ENCODE measurements around the gene SLC2A6.

Gene SLC2A6

DNA sequence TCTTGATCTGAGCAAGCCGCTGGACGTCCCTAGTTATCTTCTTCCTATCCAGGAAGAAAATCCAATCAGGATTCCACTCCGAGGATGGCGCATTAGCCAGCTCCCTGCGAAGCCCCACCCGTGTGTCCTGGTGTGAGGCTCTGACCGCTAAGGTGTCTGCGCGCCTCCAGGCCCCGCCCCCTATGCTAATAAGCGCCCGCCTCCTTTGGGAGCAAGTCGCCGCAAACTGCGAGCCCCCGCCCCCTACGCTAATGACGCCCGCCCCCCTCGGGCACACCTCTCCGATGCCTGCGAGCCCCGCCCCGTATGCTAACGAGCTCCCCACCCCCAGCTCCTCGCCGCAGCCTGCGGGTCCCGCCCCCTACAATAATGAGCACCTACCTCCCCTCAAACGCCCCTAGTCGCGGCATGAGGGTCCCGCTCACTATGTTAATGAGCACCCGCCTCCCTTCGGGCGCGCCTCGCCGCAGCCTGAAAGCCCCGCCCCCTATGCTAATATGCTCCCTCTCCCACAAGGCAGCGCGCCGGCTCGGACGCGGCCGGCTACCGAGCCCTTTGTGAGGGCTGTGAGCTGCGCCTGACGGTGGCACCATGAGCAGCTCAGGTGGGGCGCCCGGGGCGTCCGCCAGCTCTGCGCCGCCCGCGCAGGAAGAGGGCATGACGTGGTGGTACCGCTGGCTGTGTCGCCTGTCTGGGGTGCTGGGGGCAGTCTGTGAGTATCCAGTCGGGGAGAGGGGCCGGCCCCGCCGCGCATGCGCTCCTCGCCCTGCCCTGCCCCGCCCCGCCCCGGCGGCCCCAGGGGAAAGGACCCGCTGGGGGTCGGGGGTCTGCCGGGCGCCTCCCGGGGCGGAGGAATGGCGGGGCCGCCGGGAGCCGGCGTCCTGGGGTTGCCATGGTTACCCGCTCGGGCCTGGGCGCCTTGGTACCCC lies 19.2 kb downstream of the SLC2A6 start, which contains the start of gene CACFD1:
CACFD1 (plus strand) TSS at position 503 of the 929 bp plus-strand sequence; CDS start at position 592, 89 bp downstream.
- peak; percentile 79 for FAIRE-seq

DNA sequence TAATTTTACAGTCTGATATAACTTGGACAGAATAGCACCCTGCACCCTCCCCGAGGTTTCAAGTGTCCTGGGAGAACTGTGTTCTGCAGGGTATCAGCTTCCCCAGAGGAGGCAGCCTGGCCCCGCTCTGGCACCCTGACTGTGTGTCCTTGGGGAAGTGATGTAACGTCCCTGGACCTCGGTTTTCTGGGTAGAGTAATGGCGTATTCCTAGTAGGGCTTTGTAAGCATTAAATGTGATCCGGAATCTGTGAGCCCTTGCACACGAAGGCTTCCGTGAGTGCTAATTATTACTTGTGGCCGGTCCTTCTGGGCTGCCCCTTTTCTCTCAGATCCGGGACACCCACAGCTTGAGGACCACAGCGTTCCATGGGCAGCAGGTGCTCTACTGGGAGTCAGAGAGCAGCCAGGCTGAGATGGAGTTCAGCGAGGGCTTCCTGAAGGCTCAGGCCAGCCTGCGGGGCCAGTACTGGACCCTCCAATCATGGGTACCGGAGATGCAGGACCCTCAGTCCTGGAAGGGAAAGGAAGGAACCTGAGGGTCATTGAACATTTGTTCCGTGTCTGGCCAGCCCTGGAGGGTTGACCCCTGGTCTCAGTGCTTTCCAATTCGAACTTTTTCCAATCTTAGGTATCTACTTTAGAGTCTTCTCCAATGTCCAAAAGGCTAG lies 20.1 kb downstream of the SLC2A6 start:
- FAIRE-seq: no peak

GRCh38 chr9:133457748-133458147 lies 21.2 kb downstream of the SLC2A6 start:
- FAIRE-seq: no peak

- no peak for FAIRE-seq
Observed at GRCh38 chr9:133457233-133457632, 21.7 kb downstream of the SLC2A6 start.

DNA sequence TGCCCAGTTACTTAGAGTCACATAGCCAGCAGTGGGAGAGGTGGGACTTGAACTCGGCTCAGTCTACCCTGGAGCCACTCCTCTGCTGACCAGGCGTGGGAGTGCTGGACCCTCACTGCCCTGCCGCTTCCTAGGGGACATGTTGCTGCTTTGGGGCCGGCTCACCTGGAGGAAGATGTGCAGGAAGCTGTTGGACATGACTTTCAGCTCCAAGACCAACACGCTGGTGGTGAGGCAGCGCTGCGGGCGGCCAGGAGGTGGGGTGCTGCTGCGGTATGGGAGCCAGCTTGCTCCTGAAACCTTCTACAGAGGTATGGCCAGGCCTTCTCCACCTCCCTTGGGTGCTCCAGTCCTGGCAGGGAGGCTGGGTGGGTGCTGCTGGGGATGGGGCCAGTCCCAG lies 22.5 kb downstream of the SLC2A6 start:
- FAIRE-seq: no peak

DNA sequence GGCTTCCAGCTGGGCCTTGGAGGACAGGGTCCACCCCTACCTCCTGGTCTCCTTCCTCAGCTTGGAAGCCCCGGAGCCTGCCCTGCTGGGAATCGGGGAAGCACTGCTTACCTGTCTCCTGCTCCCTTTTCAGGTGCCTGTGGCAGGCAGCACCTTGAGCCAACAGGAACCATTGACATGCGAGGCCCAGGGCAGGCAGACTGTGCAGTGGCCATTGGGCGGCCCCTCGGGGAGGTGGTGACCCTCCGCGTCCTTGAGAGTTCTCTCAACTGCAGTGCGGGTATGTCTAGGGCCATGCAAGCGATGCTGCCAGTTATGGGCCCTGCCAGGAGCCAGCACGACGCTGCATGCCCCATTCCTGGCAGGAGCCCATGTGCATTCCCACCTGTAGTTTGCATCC lies 23.0 kb downstream of the SLC2A6 start:
- FAIRE-seq: no peak

- FAIRE-seq: no peak
Observed at GRCh38 chr9:133454943-133455673, 23.8 kb downstream of the SLC2A6 start.

DNA sequence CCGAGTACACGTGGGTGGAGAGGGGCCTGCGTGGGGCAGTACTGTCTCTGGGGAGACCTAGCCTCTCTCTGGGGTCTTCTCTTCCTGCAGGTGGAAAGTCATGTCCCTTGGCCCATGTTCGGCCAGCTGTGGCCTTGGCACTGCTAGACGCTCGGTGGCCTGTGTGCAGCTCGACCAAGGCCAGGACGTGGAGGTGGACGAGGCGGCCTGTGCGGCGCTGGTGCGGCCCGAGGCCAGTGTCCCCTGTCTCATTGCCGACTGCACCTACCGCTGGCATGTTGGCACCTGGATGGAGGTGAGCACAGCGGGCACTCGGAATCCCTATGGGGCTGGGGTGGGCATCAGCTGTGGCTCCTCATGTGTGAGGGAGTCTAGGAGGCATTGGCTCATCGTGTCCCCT lies 24.6 kb downstream of the SLC2A6 start:
- no peak for FAIRE-seq

GRCh38 chr9:133453651-133454050 lies 25.2 kb downstream of the SLC2A6 start:
- no peak for FAIRE-seq

GRCh38 chr9:133452562-133452961 lies 26.3 kb downstream of the SLC2A6 start:
- FAIRE-seq: no peak

- peak; percentile 3 for FAIRE-seq
Observed at GRCh38 chr9:133451865-133452264, 27.0 kb downstream of the SLC2A6 start.

- no peak for FAIRE-seq
Observed at GRCh38 chr9:133449760-133450159, 29.1 kb downstream of the SLC2A6 start.

DNA sequence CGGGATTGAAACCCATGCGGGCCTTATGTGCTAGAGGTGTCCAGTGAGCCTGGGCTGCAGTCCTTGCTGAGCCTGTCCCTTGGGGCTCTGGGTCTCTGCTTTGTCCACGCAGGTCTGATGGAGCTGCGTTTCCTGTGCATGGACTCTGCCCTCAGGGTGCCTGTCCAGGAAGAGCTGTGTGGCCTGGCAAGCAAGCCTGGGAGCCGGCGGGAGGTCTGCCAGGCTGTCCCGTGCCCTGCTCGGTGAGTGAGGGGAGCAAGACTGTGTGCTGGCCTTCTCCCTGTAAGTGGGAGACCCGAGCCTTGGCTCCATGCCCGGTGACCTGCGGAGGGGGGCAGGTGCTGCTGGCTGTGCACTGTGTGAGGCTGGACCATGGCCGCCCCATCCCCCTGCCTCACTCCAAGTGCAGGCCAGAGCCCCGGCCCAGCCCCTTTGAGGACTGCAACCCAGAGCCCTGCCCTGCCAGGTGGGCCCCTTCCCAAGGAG lies 30.4 kb downstream of the SLC2A6 start:
- FAIRE-seq: no peak

- FAIRE-seq: no peak
Observed at GRCh38 chr9:133445293-133445969, 33.5 kb downstream of the SLC2A6 start.

- no peak for FAIRE-seq
Observed at GRCh38 chr9:133443982-133444381, 34.9 kb downstream of the SLC2A6 start.

DNA sequence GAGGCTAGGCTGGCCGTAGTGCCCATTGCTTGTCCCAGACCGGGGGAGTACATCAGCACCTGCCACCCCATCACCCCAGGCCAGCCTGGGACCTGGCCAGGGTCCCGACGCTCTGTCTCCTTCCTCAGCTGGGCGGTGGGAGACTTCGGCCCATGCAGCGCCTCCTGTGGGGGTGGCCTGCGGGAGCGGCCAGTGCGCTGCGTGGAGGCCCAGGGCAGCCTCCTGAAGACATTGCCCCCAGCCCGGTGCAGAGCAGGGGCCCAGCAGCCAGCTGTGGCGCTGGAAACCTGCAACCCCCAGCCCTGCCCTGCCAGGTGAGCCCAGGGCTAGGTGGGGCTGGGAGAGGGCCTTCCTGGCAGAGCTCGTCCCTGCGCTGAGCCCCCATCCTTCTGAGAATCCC lies 35.7 kb downstream of the SLC2A6 start:
- no peak for FAIRE-seq

DNA sequence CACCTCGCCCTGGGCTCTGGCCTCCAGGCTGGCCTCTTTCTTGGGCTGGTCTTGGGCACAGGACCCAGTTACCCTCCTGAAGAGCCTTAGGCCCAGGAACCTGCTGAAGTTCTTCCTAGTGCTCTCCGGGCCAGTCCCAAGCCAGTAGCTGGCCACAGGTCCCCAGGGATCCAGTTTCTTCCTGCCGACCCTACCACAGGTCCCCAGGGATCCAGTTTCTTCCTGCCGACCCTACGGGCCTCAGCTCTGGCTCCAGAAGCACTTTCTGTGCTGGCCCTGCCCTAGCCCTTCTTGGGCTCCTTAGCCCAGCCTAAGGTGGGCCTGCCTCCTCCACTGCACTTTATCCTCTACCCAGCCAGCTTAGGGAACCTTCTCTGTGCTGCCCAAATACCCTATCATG lies 37.3 kb downstream of the SLC2A6 start:
- no peak for FAIRE-seq

GRCh38 chr9:133440874-133441273 lies 38.0 kb downstream of the SLC2A6 start:
- FAIRE-seq: no peak

- no peak for FAIRE-seq
Observed at GRCh38 chr9:133439337-133439736, 39.6 kb downstream of the SLC2A6 start.

DNA sequence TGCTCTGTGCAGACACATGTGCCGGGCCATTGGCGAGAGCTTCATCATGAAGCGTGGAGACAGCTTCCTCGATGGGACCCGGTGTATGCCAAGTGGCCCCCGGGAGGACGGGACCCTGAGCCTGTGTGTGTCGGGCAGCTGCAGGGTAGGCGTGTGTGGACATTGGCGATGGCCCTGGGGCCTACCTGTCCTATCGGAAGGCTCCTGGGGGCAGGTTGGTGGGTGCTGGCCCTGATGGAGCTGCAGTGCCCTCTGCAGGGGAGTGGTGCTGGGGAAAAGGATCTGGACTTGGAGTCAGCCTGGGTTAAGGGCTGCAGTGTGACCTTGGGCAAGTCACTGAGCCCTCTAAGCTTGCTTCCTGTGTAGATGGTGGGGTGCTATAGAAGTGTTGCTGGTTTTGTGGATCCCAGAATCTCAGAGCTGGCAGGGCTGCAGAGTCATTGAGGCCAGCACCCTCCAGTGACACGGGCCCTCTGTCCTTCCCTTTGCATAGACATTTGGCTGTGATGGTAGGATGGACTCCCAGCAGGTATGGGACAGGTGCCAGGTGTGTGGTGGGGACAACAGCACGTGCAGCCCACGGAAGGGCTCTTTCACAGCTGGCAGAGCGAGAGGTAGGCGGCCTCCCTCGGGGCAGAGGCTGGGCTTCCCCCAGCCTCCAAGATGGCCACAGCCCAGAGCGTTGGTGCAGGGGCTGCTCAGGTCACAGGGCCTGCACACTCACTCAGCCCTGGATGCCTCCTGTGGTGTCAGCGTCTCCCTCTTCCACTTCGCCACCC lies 41.0 kb downstream of the SLC2A6 start:
- no peak for FAIRE-seq

- FAIRE-seq: no peak
Observed at GRCh38 chr9:133436681-133437080, 42.2 kb downstream of the SLC2A6 start.

DNA sequence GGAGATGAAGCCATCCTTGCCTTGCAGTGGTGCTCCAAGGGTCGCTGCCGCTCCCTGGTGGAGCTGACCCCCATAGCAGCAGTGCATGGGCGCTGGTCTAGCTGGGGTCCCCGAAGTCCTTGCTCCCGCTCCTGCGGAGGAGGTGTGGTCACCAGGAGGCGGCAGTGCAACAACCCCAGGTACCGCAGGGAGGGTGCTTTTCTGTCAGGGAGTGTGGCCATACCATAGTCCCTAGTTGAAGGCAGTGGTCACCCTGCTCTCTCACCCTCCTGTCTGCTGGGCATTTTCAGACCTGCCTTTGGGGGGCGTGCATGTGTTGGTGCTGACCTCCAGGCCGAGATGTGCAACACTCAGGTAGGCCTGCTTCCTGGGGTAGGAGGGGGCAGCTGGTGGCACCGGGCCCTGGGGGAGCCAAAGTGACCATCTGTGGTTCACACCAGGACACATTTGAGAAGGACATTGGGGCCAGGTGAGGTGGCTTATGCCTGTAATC lies 45.5 kb downstream of the SLC2A6 start:
- FAIRE-seq: no peak
